GM12891 (cell line): ENCODE data around the gene CRAT.
"Not testable (repeated sequence)": the region's sequence is repeated elsewhere in the genome, so short reads cannot be mapped to it uniquely, and the experiment has no call there.

Experiments used
- POLR2A ChIP-seq: IDR thresholded peaks from 2 replicates; pipeline ENCODE4 v1.6.1; 2011; ENCODE audit warnings: low read depth, low read length, control low read depth
- POLR2AphosphoS5 ChIP-seq: IDR thresholded peaks from 2 replicates; pipeline ENCODE4 v1.6.1; 2011; ENCODE audit warnings: low read depth, low read length, control low read depth
- TAF1 ChIP-seq: IDR thresholded peaks from 2 replicates; pipeline ENCODE4 v1.6.1; 2011; ENCODE audit warnings: low read depth, low read length, control low read depth

- TF ChIP-seq TAF1, POLR2A, POLR2AphosphoS5: not testable (repeated sequence)
These were observed 19.7 kb upstream of the CRAT start for GRCh38 chr9:129130271-129130670.
